Neutrophil (primary cell): Measurements from ENCODE around the gene AFAP1L2.

Experiments
- H3K27ac ChIP-seq: fragments of 200-600 bp; sonication (generic); 2 replicates; pipeline ENCODE4 v1.5.1; 2016; ENCODE audit warnings: mild to moderate bottlenecking, moderate library complexity
- H3K27me3 ChIP-seq: fragments of 200-600 bp; sonication (generic); 2 replicates; pipeline ENCODE4 v1.6.0; 2016; ENCODE audit warnings: mild to moderate bottlenecking
- H3K36me3 ChIP-seq: fragments of 200-600 bp; sonication (generic); 2 replicates; pipeline ENCODE4 v1.5.1; 2017
- H3K4me1 ChIP-seq, 2 experiments: fragments of 200-600 bp in 1 of 2; sonication (generic) in 1 of 2; 1 replicate in 1 of 2; 2 replicates in 1 of 2; pipeline versions ENCODE4 v1.5.1 to v1.6.1; 2013 to 2016; ENCODE audit warnings: low read depth in 1 of 2, low read length in 1 of 2, mild to moderate bottlenecking in 1 of 2, moderate library complexity in 1 of 2; ENCODE audit not compliant: control insufficient read depth in 1 of 2, insufficient read depth in 1 of 2
- H3K4me3 ChIP-seq, 2 experiments: fragments of 200-600 bp in 1 of 2; sonication (generic) in 1 of 2; 1 replicate in 1 of 2; 2 replicates in 1 of 2; pipeline ENCODE4 v1.5.1; 2013 to 2016; ENCODE audit warnings: low read depth in 1 of 2, low read length in 1 of 2, mild to moderate bottlenecking in 1 of 2, moderate library complexity in 1 of 2
- H3K9me3 ChIP-seq: fragments of 200-600 bp; sonication (generic); 2 replicates; pipeline ENCODE4 v1.5.1; 2016
- CTCF ChIP-seq: fragments of 200-600 bp; sonication (generic); IDR thresholded peaks from 2 replicates; pipeline ENCODE4 v1.5.1; 2016; ENCODE audit warnings: antibody characterized with exemption

Gene AFAP1L2

DNA sequence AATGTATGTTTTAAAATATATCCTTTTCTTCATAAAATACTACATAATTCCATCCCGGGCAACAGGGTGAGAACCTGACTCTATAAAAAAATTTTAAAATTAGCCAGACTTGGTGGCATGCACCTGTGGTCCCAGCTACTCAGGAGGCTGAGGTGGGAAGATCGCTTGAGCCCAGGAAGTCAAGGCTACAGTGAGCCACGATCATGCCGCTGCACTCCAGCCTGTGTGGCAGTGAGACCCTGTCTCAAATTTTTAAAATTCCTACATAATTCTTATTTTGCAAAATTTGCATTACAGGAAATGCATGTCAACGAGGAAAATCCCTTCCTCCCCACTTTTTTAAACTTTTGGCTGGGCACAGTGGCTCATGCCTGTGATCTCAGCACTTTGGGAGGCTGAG, 31.3 kb downstream of the AFAP1L2 start:
- no peaks in the 10 kb centered on the region for H3K9me3 ChIP-seq
- H3K27me3 ChIP-seq, result no peaks in the 10 kb centered on the region
- no peak overlapping the region for H3K4me3 ChIP-seq
- no peaks in the 10 kb centered on the region for H3K36me3 ChIP-seq
- H3K27ac ChIP-seq, result no peak overlapping the region
- no peak for TF ChIP-seq CTCF
- H3K4me1 ChIP-seq, result no peaks in the 10 kb centered on the region

GRCh38 chr10:114372179-114372578, 32.1 kb downstream of the AFAP1L2 start:
- Histone ChIP-seq H3K4me1 (no peaks in the 10 kb centered on the region), H3K4me3 (no peak overlapping the region), H3K27me3 (no peaks in the 10 kb centered on the region), H3K9me3 (no peaks in the 10 kb centered on the region), H3K36me3 (no peaks in the 10 kb centered on the region), H3K27ac (no peak overlapping the region)
- no peak for TF ChIP-seq CTCF

DNA sequence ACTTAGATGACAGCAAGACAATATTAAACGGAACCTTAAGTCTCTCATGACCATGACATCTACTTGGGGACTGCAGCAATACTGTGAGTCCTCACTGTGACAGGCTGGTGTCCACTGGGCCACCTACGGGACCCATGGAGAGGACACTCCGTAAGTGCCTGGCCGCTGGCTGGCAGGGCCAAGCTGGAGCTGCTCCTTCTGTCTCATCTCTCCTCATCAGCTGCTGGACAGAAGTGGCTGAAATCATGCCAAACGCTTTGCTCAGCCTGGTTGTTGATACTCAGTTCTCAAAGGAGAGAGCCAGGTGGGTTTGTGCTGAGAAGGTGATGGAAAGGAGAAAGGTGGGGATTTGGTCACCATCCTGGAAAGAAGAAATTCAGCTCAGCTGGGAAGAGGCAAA, 33.3 kb downstream of the AFAP1L2 start:
- Histone ChIP-seq H3K4me1 (no peaks in the 10 kb centered on the region), H3K27me3 (no peaks in the 10 kb centered on the region), H3K9me3 (no peaks in the 10 kb centered on the region), H3K27ac (no peak overlapping the region), H3K36me3 (no peaks in the 10 kb centered on the region), H3K4me3 (no peak overlapping the region)
- TF ChIP-seq CTCF, result no peak

GRCh38 chr10:114370199-114370598, 34.1 kb downstream of the AFAP1L2 start:
- Histone ChIP-seq H3K4me3 (no peak overlapping the region), H3K9me3 (no peaks in the 10 kb centered on the region), H3K27ac (no peak overlapping the region), H3K27me3 (no peaks in the 10 kb centered on the region), H3K36me3 (no peaks in the 10 kb centered on the region), H3K4me1 (no peaks in the 10 kb centered on the region)
- TF ChIP-seq CTCF, result no peak

- no peaks in the 10 kb centered on the region for H3K4me1 ChIP-seq
- no peaks in the 10 kb centered on the region for H3K36me3 ChIP-seq
- no peaks in the 10 kb centered on the region for H3K27me3 ChIP-seq
- TF ChIP-seq CTCF, result no peak
- H3K27ac ChIP-seq, result no peak overlapping the region
- H3K4me3 ChIP-seq, result no peak overlapping the region
- no peaks in the 10 kb centered on the region for H3K9me3 ChIP-seq
Measured at GRCh38 chr10:114368057-114368391, 36.3 kb downstream of the AFAP1L2 start.
